VCaP (cell line): Measurements from ENCODE around the gene PSORS1C1.

ENCODE experiments used
- H3K27ac ChIP-seq: fragments of 450-650 bp; 2 replicates; pipeline ENCODE4 v1.5.1; 2017
- CTCF ChIP-seq: fragments of 450-650 bp; conservative IDR thresholded peaks from 2 replicates; pipeline ENCODE4 v1.5.1; 2017; ENCODE audit warnings: mild to moderate bottlenecking, moderate library complexity

PSORS1C1 gene

GRCh38 chr6:31170600-31170881, 55.9 kb downstream of the PSORS1C1 start, which contains the start of gene POU5F1:
TSS of gene POU5F1 (minus strand) at chr6:31170682. CDS start at chr6:31170620, 62 bp downstream.
- no peak for TF ChIP-seq CTCF
- H3K27ac ChIP-seq = no peak within 1 kb of the TSS

GRCh38 chr6:31170987-31171671, 56.5 kb downstream of the PSORS1C1 start:
- no peak overlapping the region for H3K27ac ChIP-seq
- TF ChIP-seq CTCF = no peak

GRCh38 chr6:31171931-31172905, 57.6 kb downstream of the PSORS1C1 start:
- H3K27ac ChIP-seq = no peak overlapping the region

GRCh38 chr6:31172973-31173384, 58.4 kb downstream of the PSORS1C1 start:
- no peak for TF ChIP-seq CTCF
- H3K27ac ChIP-seq = no peak overlapping the region

More at GRCh38 chr6:31171931-31172905, 57.6 kb downstream of the PSORS1C1 start:
- no peak for TF ChIP-seq CTCF

- H3K27ac ChIP-seq = no peak overlapping the region
- TF ChIP-seq CTCF = no peak
Observed at GRCh38 chr6:31173406-31173805, 58.8 kb downstream of the PSORS1C1 start.

GRCh38 chr6:31174378-31174777, 59.8 kb downstream of the PSORS1C1 start:
- H3K27ac ChIP-seq = no peak overlapping the region
- TF ChIP-seq CTCF = no peak

GRCh38 chr6:31175971-31176370, 61.4 kb downstream of the PSORS1C1 start:
- no peak for TF ChIP-seq CTCF
- H3K27ac ChIP-seq = no peak overlapping the region
